GM12891 (cell line): ENCODE data around the gene SHC3.

Experiments used
- PAX5 ChIP-seq: IDR thresholded peaks from 2 replicates; pipeline ENCODE4 v1.6.1; 2011; ENCODE audit warnings: low read length, moderate library complexity, mild to moderate bottlenecking; ENCODE audit not compliant: insufficient read depth, severe bottlenecking
- POLR2A ChIP-seq: IDR thresholded peaks from 2 replicates; pipeline ENCODE4 v1.6.1; 2011; ENCODE audit warnings: low read depth, low read length, control low read depth

DNA sequence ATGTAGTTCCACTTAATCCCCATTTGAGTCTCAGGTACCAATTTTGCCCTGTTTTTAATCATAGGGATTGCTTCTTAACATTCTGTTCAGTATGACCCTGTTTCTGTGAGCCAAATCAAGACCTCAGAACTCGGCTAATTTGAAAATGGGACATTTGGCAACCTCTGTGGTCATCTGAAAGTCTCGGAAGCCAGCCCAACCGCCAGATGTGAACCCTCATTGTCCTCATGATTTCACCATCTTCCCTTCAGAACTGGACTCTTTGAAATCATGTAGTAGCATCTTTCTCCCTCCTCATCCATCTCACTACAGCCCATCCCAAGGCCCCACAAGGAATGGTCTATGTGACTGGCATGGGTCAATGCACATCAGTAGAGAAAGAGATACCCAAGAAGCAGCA lies 98.4 kb downstream of the SHC3 start:
- TF ChIP-seq PAX5 = no peak
- no peak for TF ChIP-seq POLR2A
